ENCODE results near the gene RNF39. TPM values are rescaled to one million over a fixed set of nuclear protein-coding genes. Genes with fewer than 3 reads are reported as not detected.
"Not testable (repeated sequence)": the region's sequence is repeated elsewhere in the genome, so short reads cannot be mapped to it uniquely, and the experiment has no call there.

The RNF39 gene
- total RNA-seq, 4 donors from 2014 or later = 0.36 to 1.7 (median 0.71) TPM

- DNase-seq (ENCODE audit: low spot score) = no peak
- TF ChIP-seq, protein P1, sequence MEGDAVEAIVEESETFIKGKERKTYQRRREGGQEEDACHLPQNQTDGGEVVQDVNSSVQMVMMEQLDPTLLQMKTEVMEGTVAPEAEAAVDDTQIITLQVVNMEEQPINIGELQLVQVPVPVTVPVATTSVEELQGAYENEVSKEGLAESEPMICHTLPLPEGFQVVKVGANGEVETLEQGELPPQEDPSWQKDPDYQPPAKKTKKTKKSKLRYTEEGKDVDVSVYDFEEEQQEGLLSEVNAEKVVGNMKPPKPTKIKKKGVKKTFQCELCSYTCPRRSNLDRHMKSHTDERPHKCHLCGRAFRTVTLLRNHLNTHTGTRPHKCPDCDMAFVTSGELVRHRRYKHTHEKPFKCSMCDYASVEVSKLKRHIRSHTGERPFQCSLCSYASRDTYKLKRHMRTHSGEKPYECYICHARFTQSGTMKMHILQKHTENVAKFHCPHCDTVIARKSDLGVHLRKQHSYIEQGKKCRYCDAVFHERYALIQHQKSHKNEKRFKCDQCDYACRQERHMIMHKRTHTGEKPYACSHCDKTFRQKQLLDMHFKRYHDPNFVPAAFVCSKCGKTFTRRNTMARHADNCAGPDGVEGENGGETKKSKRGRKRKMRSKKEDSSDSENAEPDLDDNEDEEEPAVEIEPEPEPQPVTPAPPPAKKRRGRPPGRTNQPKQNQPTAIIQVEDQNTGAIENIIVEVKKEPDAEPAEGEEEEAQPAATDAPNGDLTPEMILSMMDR (IDR thresholded peaks at IDR 0.05) = no peak
Measured at GRCh38 chr6:30041221-30041620, 34.3 kb downstream of the RNF39 start.

GRCh38 chr6:30037182-30037788 lies 38.3 kb downstream of the RNF39 start:
- ATAC-seq (ENCODE audit: low FRiP score) (no peak), DNase-seq (ENCODE audit: low spot score) (no peak)
- TF ChIP-seq, protein P1 (IDR thresholded peaks at IDR 0.05) = no peak

More at GRCh38 chr6:30041221-30041620, 34.3 kb downstream of the RNF39 start:
- ATAC-seq (ENCODE audit: low FRiP score) = no peak

DNA sequence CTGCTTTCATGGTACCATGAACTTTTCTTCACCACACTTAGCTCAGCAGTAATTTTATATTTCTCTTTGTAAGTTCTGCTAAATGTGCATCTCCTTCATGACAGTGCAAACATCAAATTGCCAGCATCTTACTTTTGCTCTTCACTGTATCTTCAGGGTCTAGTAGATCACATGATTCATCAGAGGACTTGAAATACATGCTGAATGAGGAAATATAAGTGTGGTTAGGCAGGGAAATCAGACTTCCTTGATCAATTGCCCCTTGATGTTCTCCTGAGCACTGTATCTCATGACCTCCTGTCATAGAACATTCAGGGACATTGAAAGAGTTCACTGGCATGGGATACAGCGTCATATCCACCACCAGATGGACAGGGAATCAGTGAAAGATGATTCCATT lies 39.8 kb downstream of the RNF39 start:
- TF ChIP-seq, protein P1 (IDR thresholded peaks at IDR 0.05) = no peak
- DNase-seq (ENCODE audit: low spot score) = no peak
- ATAC-seq (ENCODE audit: low FRiP score) = no peak

GRCh38 chr6:30033440-30033839 lies 42.1 kb downstream of the RNF39 start:
- DNase-seq (ENCODE audit: low spot score) = not testable (repeated sequence)
- peak; percentile 54 for ATAC-seq (ENCODE audit: low FRiP score)

DNA sequence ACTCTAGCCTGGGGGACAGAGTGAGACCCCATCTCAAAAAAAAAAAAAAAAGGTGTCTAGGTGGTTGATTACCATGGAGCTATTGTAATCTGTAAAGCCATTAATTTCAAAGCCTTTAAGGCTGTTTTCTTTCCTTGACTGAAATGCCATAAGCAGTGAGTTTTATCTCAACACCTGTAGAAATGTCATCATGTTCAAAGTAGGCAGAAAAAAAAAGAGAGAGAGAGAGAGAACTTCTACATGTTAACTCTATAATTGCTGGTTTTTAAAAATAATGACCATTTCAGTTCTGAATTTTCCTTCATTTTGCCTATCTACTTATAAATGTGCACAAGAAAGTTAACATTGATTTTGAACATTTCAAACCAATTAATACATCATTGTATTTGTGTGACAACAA lies 44.2 kb downstream of the RNF39 start:
- ATAC-seq (ENCODE audit: low FRiP score) = no peak
- no peak for DNase-seq (ENCODE audit: low spot score)
- TF ChIP-seq, protein P1 (IDR thresholded peaks at IDR 0.05) = no peak

DNA sequence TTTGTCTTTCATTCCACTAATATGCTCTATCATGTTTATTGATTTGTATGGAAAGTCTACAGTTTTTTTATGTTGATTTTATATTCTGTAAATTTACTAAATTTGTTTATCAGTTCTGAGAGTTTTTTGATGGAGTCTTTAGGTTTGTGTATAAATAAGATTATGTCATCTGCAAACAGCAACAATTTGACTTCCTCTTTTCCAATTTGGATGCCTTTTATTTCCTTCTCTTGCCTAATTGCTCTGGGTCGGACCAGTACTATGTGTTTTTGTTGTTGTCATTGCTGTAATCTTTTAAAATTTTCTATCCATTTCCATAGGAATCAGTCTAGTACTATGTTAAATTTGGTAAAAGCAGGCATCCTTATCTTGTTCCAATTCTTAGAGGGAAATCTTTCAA lies 46.0 kb downstream of the RNF39 start:
- TF ChIP-seq, protein P1 (IDR thresholded peaks at IDR 0.05) = no peak
- no peak for DNase-seq (ENCODE audit: low spot score)
- no peak for ATAC-seq (ENCODE audit: low FRiP score)

- ATAC-seq (ENCODE audit: low FRiP score) (no peak), DNase-seq (ENCODE audit: low spot score) (no peak)
- TF ChIP-seq, protein P1 (IDR thresholded peaks at IDR 0.05) = no peak
Measured at GRCh38 chr6:30025186-30025585, 50.4 kb downstream of the RNF39 start.

DNA sequence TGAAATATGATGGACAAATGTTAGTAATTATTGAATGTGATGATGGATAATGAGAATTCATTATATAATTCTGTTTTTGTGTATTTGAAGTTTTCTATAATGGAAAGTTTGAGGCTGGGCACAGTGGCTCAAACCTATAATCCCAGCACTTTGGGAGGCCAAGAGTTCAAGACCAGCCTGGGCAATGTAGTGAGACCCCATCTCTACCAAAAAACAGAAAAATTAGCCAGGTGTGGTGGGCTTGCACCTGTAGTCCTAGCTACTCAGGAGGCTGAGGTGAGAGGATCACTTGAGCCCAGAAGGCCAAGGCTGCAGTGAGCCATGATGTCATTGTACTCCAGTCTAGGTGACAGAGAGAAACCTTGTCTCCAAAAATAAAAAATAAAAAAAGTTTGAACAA lies 52.9 kb downstream of the RNF39 start:
- not testable (repeated sequence) for ATAC-seq (ENCODE audit: low FRiP score); DNase-seq (ENCODE audit: low spot score)
